ENCODE measurements around the gene GALNS. TPM values are rescaled to one million over a fixed set of nuclear protein-coding genes. Genes with fewer than 3 reads are reported as not detected.

GALNS gene
- total and polyA plus RNA-seq, 4 donors = 6.8 to 20.6 (median 10.8) TPM

DNA sequence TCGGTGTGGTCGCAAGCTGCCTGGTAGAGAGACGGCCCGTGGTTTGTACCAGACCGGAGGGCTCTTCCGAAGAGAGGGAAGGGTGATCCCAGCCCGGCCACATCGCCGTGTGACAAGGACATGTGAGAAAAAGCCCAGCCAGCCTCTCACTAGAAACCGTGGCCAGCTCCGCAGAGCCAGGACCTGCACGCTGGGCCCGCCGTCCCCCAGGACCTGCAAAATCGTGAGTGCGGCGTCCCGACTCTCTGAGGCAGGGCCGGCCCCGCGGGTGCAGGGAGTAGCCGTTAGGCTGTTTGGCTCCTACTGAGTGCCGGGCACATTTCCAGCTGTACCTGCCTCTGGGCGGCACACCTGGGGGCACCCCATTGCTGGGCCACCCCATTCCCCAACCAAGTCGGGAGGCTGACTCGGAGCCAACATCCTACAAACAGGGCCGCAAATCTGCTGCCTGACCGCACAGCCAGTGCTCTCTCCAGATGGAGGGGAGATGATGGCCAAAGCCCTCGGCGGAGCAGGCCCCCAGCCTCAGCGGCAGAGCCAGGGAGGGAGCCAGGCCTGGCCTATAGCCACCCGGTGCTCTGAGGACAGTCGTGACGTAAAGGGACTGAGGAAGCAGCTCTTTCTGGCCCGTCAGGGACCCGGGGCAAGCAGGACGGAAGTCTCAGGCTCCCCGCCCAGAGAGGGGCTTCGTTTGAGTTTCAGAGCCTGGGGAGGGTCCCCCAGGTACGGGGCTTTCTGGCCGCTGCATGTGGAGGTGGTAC, 43.3 kb upstream of the GALNS start:
- Histone ChIP-seq H3K27me3 (ENCODE audit: control insufficient read depth in 4 of 4, insufficient read depth in 4 of 4, low read length in 3 of 4) (no peaks in the 10 kb centered on the region), H3K36me3 (ENCODE audit: control insufficient read depth in 4 of 4, insufficient read depth in 3 of 4, low read depth in 1 of 4, low read length in 3 of 4) (no peaks in the 10 kb centered on the region), H3K4me1 (ENCODE audit: control insufficient read depth in 4 of 4, insufficient read depth in 4 of 4, low read length in 3 of 4) (no peaks in the 10 kb centered on the region), H3K4me3 (ENCODE audit: low read depth in 1 of 3, low read length in 3 of 3) (no peak overlapping the region), H3K9ac (ENCODE audit: low read depth in 1 of 2, low read length in 2 of 2) (no peak overlapping the region), H3K27ac (ENCODE audit: low read depth in 1 of 2, low read length in 2 of 2) (no peak overlapping the region), H3K9me3 (ENCODE audit: control insufficient read depth in 4 of 4, low read length in 3 of 4) (no peaks in the 10 kb centered on the region)
- 85% methylated on average over 41 of the region's 41 CpGs for WGBS
- TF ChIP-seq HNF4G (IDR thresholded peaks at IDR 0.05) (no peak), FOXA2 (IDR thresholded peaks at IDR 0.05) (no peak), SP1 (IDR thresholded peaks at IDR 0.05) (no peak), RXRA (IDR thresholded peaks at IDR 0.05) (no peak), FOXA1 (IDR thresholded peaks at IDR 0.05) (no peak), TAF1 (conservative IDR thresholded peaks at IDR 0.05) (no peak)
- TF ChIP-seq, protein P1, sequence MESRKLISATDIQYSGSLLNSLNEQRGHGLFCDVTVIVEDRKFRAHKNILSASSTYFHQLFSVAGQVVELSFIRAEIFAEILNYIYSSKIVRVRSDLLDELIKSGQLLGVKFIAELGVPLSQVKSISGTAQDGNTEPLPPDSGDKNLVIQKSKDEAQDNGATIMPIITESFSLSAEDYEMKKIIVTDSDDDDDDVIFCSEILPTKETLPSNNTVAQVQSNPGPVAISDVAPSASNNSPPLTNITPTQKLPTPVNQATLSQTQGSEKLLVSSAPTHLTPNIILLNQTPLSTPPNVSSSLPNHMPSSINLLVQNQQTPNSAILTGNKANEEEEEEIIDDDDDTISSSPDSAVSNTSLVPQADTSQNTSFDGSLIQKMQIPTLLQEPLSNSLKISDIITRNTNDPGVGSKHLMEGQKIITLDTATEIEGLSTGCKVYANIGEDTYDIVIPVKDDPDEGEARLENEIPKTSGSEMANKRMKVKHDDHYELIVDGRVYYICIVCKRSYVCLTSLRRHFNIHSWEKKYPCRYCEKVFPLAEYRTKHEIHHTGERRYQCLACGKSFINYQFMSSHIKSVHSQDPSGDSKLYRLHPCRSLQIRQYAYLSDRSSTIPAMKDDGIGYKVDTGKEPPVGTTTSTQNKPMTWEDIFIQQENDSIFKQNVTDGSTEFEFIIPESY (IDR thresholded peaks at IDR 0.05) = no peak
- TF ChIP-seq, protein P2, sequence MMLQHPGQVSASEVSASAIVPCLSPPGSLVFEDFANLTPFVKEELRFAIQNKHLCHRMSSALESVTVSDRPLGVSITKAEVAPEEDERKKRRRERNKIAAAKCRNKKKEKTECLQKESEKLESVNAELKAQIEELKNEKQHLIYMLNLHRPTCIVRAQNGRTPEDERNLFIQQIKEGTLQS (IDR thresholded peaks at IDR 0.05) = no peak
- no peak for DNase-seq (ENCODE audit: low spot score)

DNA sequence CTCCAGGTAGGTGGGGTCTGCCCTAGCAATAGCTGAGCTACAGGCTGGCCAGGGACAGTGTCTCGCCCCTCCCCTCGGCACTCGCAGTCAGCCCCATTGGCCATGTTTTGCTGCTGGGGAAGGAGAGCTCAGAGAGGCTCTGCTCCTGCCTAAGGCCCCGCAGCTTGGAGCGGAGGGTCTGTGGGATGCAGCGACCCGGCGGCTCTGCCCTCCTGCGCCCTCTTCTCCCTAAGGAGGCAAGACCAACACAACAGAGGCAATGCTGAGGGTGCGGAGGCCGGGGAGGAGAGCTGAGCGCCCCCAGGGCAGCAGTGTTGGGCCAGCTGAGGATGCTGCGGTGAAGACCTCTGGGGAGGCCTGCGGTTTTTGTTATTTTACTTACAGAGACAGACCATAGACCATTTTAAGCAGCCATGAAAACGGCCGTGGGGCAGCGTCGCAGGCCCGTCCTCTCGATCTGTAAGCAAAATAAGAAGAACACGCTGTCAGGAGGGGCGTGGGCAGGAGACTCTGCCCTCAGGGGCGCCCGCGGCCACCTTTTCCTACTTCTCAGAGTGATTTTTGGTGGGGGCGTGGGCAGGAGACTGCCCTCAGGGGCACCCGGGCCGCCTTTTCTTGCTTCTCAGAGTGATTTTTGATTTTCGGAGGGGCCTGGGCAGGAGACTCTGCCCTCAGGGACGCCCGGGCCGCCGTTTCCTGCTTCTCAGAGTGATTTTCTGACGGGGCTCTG, 41.1 kb upstream of the GALNS start:
- no peaks in the 10 kb centered on the region for H3K36me3 ChIP-seq (ENCODE audit: control insufficient read depth in 4 of 4, insufficient read depth in 3 of 4, low read depth in 1 of 4, low read length in 3 of 4)
- no peaks in the 10 kb centered on the region for H3K4me1 ChIP-seq (ENCODE audit: control insufficient read depth in 4 of 4, insufficient read depth in 4 of 4, low read length in 3 of 4)
- TF ChIP-seq JUND (IDR thresholded peaks at IDR 0.05) (no peak), FOXA2 (IDR thresholded peaks at IDR 0.05) (no peak), FOXA1 (IDR thresholded peaks at IDR 0.05) (no peak), RAD21 (IDR thresholded peaks at IDR 0.05) (no peak), RXRA (IDR thresholded peaks at IDR 0.05) (no peak), TAF1 (conservative IDR thresholded peaks at IDR 0.05) (no peak), EGR1 (IDR thresholded peaks at IDR 0.05; ENCODE audit: low read depth in 2 of 2) (no peak), GABPA (IDR thresholded peaks at IDR 0.05 in 1 of 2, conservative IDR thresholded peaks at IDR 0.05 in 1 of 2) (no peak), HNF4A (conservative IDR thresholded peaks at IDR 0.05) (no peak), NR2F2 (IDR thresholded peaks at IDR 0.05) (no peak), HNF4G (IDR thresholded peaks at IDR 0.05) (no peak), YY1 (IDR thresholded peaks at IDR 0.05) (no peak), SP1 (IDR thresholded peaks at IDR 0.05) (no peak)
- TF ChIP-seq, protein P1 (IDR thresholded peaks at IDR 0.05) = no peak
- TF ChIP-seq, protein P3, sequence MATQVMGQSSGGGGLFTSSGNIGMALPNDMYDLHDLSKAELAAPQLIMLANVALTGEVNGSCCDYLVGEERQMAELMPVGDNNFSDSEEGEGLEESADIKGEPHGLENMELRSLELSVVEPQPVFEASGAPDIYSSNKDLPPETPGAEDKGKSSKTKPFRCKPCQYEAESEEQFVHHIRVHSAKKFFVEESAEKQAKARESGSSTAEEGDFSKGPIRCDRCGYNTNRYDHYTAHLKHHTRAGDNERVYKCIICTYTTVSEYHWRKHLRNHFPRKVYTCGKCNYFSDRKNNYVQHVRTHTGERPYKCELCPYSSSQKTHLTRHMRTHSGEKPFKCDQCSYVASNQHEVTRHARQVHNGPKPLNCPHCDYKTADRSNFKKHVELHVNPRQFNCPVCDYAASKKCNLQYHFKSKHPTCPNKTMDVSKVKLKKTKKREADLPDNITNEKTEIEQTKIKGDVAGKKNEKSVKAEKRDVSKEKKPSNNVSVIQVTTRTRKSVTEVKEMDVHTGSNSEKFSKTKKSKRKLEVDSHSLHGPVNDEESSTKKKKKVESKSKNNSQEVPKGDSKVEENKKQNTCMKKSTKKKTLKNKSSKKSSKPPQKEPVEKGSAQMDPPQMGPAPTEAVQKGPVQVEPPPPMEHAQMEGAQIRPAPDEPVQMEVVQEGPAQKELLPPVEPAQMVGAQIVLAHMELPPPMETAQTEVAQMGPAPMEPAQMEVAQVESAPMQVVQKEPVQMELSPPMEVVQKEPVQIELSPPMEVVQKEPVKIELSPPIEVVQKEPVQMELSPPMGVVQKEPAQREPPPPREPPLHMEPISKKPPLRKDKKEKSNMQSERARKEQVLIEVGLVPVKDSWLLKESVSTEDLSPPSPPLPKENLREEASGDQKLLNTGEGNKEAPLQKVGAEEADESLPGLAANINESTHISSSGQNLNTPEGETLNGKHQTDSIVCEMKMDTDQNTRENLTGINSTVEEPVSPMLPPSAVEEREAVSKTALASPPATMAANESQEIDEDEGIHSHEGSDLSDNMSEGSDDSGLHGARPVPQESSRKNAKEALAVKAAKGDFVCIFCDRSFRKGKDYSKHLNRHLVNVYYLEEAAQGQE (IDR thresholded peaks at IDR 0.05) = no peak
- TF ChIP-seq, protein P2 (IDR thresholded peaks at IDR 0.05) = no peak
- H3K9me3 ChIP-seq (ENCODE audit: control insufficient read depth in 4 of 4, low read length in 3 of 4) = no peaks in the 10 kb centered on the region
- no peaks in the 10 kb centered on the region for H3K27me3 ChIP-seq (ENCODE audit: control insufficient read depth in 4 of 4, insufficient read depth in 4 of 4, low read length in 3 of 4)
- H3K27ac ChIP-seq (ENCODE audit: low read depth in 1 of 2, low read length in 2 of 2) = no peak overlapping the region
- WGBS = 85% methylated on average over 34 of the region's 34 CpGs
- DNase-seq (ENCODE audit: low spot score) = no peak
- no peak overlapping the region for H3K9ac ChIP-seq (ENCODE audit: low read depth in 1 of 2, low read length in 2 of 2)
- no peak overlapping the region for H3K4me3 ChIP-seq (ENCODE audit: low read depth in 1 of 3, low read length in 3 of 3)
